ENCODE measurements around the gene GRAMD2A.

- TF ChIP-seq POLR2A (IDR thresholded peaks at IDR 0.05), result no peak
- TF ChIP-seq CTCF (IDR thresholded peaks at IDR 0.05), result no peak
- no peak for TF ChIP-seq EP300 (IDR thresholded peaks at IDR 0.05)
These were observed 38.9 kb upstream of the GRAMD2A start for GRCh38 chr15:72236381-72237003.

All from tibial nerve (tissue), 4 donors.